Prostate gland (tissue), 2 donors: ENCODE results near the gene MCTS1.

Experiments
- POLR2A ChIP-seq: fragments of 450-650 bp; IDR thresholded peaks from one replicate; pipeline ENCODE4 v1.6.1; 2016; ENCODE audit warnings: antibody characterized with exemption, mild to moderate bottlenecking
- POLR2AphosphoS5 ChIP-seq: sonication (generic); formaldehyde crosslinking; IDR thresholded peaks from one replicate; pipeline ENCODE4 v1.6.1; 2017; ENCODE audit warnings: antibody characterized with exemption
- TF ChIP-seq, protein P1 (sequence below), 4 experiments: fragments of 200-600 bp in 2 of 4; fragments of 450-650 bp in 2 of 4; sonication (generic) in 2 of 4; IDR thresholded peaks; 1 replicate in 3 of 4; 2 replicates in 1 of 4; pipeline ENCODE4 v1.5.1; 2016 to 2019; ENCODE audit warnings: antibody characterized with exemption in 4 of 4, mild to moderate bottlenecking in 2 of 4, moderate library complexity in 2 of 4

DNA sequence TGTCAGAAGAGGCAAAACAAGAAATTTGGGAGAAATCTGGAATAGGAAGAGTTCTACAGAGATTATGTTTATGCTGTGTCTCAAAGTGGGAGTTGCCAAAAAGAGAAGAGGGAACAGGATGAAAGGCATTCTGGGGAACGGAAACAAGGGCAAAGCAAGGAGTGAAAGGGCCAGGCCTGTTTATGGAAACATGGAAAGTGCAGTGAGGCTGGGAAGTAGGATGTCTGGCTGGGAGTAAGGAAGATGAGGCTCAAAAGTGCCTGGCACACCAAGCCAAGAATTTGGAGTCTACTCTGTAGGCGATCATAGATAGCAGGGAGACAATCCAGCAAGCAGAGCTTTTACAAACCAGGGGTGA lies 41.4 kb upstream of the MCTS1 start:
- no peak for TF ChIP-seq POLR2A
- TF ChIP-seq, protein P1, sequence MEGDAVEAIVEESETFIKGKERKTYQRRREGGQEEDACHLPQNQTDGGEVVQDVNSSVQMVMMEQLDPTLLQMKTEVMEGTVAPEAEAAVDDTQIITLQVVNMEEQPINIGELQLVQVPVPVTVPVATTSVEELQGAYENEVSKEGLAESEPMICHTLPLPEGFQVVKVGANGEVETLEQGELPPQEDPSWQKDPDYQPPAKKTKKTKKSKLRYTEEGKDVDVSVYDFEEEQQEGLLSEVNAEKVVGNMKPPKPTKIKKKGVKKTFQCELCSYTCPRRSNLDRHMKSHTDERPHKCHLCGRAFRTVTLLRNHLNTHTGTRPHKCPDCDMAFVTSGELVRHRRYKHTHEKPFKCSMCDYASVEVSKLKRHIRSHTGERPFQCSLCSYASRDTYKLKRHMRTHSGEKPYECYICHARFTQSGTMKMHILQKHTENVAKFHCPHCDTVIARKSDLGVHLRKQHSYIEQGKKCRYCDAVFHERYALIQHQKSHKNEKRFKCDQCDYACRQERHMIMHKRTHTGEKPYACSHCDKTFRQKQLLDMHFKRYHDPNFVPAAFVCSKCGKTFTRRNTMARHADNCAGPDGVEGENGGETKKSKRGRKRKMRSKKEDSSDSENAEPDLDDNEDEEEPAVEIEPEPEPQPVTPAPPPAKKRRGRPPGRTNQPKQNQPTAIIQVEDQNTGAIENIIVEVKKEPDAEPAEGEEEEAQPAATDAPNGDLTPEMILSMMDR (IDR thresholded peaks at IDR 0.05) = no peak
- TF ChIP-seq POLR2AphosphoS5 = no peak
